Lower leg skin (tissue), 4 donors: ENCODE data around the gene C3AR1. TPM values are rescaled to one million over a fixed set of nuclear protein-coding genes. Genes with fewer than 3 reads are reported as not detected.
"Not testable (repeated sequence)": the region's sequence is repeated elsewhere in the genome, so short reads cannot be mapped to it uniquely, and the experiment has no call there.

Experiments used
- DNase-seq, 2 donors: peaks; one replicate each; pipeline ENCODE4 v3.0.0-alpha.2; 2019; ENCODE audit warnings: low spot score in 2 of 2
- H3K4me3 ChIP-seq: fragments of 200-600 bp; sonication (generic); 2 replicates; pipeline ENCODE4 v1.5.1; 2017; ENCODE audit warnings: mild to moderate bottlenecking, low read depth; ENCODE audit not compliant: poor library complexity, severe bottlenecking
- POLR2A ChIP-seq, 2 donors: fragments of 450-650 bp; IDR thresholded peaks; one replicate each; pipeline ENCODE4 v1.6.1; 2016 to 2017; ENCODE audit warnings: antibody characterized with exemption in 2 of 2, mild to moderate bottlenecking in 1 of 2, moderate library complexity in 1 of 2
- WGBS, 2 donors: methylation state at CpG; one replicate each; pipeline ENCODE4 v1.1.5; 2018; 5-methylcytosine and 5-hydroxymethylcytosine counted together
- intact Hi-C: fragments of 100-400 bp; cut with DNase I; formaldehyde crosslinking; loops from one replicate; pipeline ENCODE4 v1.15.0; 2023; ENCODE audit warnings: low total_unique reads
- total RNA-seq, 4 donors: library from RNA; depleted of rRNA; stranded (reverse); fragments of >200 nt; gene quantifications; one replicate each; pipeline ENCODE4 v1.1.0, GENCODE V29; 2016
- TF ChIP-seq, protein P1 (sequence below), 3 donors: fragments of 450-650 bp; IDR thresholded peaks; one replicate each; pipeline ENCODE4 v1.5.1; 2016; ENCODE audit warnings: antibody characterized with exemption in 3 of 3, mild to moderate bottlenecking in 3 of 3, moderate library complexity in 2 of 3

Gene C3AR1
- total RNA-seq, result 1 to 10 TPM; 1.4 to 5.5 (median 3.4) TPM

DNA sequence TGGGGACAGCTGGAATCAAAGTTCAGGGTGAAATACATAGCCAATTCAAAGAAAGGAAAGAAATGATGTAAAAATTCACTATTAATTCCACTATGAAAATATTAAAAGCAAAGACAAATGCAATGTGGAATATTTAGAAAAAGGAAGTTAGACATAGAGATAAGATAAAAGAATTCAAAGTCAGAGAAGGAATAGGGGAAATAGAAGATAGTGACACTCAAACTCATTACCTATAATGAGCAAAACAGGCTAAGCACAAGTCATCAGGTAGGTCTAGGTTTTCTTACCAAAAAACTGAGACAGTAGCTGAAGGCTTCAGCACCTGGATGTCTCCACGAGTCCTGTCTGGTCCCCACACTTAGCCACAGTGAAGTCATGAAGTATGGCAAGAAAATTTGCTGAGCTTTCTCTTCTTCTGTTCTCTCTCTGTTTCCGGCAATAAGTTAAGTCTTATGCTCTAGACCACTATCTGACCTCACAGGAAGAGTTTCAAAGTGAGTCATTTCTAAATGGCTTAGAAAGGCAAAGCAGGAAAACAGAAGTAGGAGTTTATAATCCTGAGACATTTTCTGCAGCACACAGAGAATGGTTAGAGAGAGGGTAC, at the start of gene C3AR1:
Gene C3AR1 (minus strand): TSS at position 369 of the 604 bp plus-strand sequence. CDS start 6,174 bp downstream, outside the sequence.
- TF ChIP-seq POLR2A (IDR thresholded peaks at IDR 0.05), result no peak
- TF ChIP-seq, protein P1, sequence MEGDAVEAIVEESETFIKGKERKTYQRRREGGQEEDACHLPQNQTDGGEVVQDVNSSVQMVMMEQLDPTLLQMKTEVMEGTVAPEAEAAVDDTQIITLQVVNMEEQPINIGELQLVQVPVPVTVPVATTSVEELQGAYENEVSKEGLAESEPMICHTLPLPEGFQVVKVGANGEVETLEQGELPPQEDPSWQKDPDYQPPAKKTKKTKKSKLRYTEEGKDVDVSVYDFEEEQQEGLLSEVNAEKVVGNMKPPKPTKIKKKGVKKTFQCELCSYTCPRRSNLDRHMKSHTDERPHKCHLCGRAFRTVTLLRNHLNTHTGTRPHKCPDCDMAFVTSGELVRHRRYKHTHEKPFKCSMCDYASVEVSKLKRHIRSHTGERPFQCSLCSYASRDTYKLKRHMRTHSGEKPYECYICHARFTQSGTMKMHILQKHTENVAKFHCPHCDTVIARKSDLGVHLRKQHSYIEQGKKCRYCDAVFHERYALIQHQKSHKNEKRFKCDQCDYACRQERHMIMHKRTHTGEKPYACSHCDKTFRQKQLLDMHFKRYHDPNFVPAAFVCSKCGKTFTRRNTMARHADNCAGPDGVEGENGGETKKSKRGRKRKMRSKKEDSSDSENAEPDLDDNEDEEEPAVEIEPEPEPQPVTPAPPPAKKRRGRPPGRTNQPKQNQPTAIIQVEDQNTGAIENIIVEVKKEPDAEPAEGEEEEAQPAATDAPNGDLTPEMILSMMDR (IDR thresholded peaks at IDR 0.05), result no peak
- H3K4me3 ChIP-seq, result no peak within 1 kb of the TSS
- DNase-seq, result no peak
- 48 to 58% methylated on average over 2 of the region's 2 CpGs for WGBS, 2 donors
- intact Hi-C loops, result no loop called here

DNA sequence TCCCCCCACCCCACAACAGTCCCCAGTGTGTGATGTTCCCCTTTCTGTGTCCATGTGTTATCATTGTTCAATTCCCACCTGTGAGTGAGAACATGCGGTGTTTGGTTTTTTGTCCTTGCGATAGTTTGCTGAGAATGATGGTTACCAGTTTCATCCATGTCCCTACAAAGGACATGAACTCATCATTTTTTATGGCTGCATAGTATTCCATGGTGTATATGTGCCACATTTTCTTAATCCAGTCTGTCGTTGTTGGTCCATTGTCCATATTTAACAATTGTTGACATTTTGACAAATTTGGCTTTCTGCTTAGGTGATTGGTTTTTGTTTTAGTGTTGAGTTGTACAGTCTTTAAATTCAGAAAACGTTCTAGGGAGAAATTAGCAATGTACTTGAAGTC, 47.0 kb upstream of the C3AR1 start:
- DNase-seq, intact Hi-C loops, H3K4me3 ChIP-seq: not testable (repeated sequence)
- WGBS, 2 donors, result 95 to 97% methylated on average over 4 of the region's 4 CpGs

DNA sequence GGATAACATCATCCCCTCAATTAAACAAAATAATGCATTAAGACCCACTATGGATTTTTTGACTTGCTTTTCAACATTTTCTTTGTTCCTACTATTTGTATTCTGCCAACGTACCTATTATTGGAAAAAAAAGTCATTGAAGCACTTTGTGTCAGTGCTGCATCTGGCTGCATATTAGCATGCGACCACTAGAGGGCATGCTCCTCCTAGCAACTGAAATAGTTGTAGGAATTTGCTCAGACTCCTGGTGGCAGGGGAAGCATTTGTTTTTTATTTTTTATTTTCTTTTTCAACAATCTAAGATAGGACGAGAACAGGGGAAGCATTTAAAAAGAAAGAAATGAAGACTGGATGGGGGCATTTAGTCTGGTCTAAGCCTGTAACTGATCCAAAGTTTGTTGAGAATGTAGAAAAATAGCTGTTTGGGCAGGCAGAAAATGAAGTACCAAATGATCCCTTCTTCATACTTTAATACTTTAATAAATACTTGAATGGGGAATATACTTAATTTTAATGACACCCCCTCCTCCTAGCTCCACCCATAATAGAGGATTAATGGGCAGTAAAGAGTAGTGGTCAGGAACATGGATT, 42.7 kb upstream of the C3AR1 start:
- peak; percentile 65 to 89 for DNase-seq
- TF ChIP-seq, protein P1 (IDR thresholded peaks at IDR 0.05), result peak in 1 of 3 donors; percentile 91
- no peak for TF ChIP-seq POLR2A (IDR thresholded peaks at IDR 0.05)
- intact Hi-C loops, result loop anchor here (10.0 kb wide), 1 partner anchor 126 kb away; no protein-coding TSS in a partner anchor
- H3K4me3 ChIP-seq, result no peak overlapping the region
- WGBS, 2 donors, result 0 to 1% methylated on average over 3 of the region's 3 CpGs

- no peak overlapping the region for H3K4me3 ChIP-seq
- TF ChIP-seq POLR2A (IDR thresholded peaks at IDR 0.05), result no peak
- TF ChIP-seq, protein P1 (IDR thresholded peaks at IDR 0.05), result no peak
- intact Hi-C loops, result no loop called here
- DNase-seq, result no peak
- WGBS, 2 donors, result 95 to 100% methylated on average over 3 of the region's 3 CpGs
Measured at GRCh38 chr12:8099235-8099634, 33.1 kb upstream of the C3AR1 start.

GRCh38 chr12:8096281-8096915, 30.2 kb upstream of the C3AR1 start:
- no peak for DNase-seq
- WGBS, 2 donors, result 92 to 100% methylated on average over 2 of the region's 2 CpGs
- intact Hi-C loops, result no loop called here
- no peak overlapping the region for H3K4me3 ChIP-seq
- TF ChIP-seq POLR2A (IDR thresholded peaks at IDR 0.05), result no peak
- TF ChIP-seq, protein P1 (IDR thresholded peaks at IDR 0.05), result no peak

GRCh38 chr12:8093291-8093690, 27.1 kb upstream of the C3AR1 start:
- H3K4me3 ChIP-seq, result no peak overlapping the region
- TF ChIP-seq POLR2A (IDR thresholded peaks at IDR 0.05), result no peak
- TF ChIP-seq, protein P1 (IDR thresholded peaks at IDR 0.05), result no peak
- WGBS, 2 donors, result 96 to 97% methylated on average over 3 of the region's 3 CpGs
- intact Hi-C loops, result no loop called here
- no peak for DNase-seq
